AG20443 (cell line): ENCODE measurements around the gene FNIP1.
A peak's percentile ranks its signal among the peaks of the same experiment; 100 is the strongest.
"Not testable (repeated sequence)": the region's sequence is repeated elsewhere in the genome, so short reads cannot be mapped to it uniquely, and the experiment has no call there.

ENCODE experiments used
- DNase-seq: peaks from one replicate; pipeline ENCODE4 v3.0.0; 2012; ENCODE audit warnings: low spot score, mixed read lengths

Gene FNIP1

GRCh38 chr5:131684595-131684994 is 112.2 kb downstream of the FNIP1 start:
- no peak for DNase-seq

GRCh38 chr5:131684051-131684450 is 112.8 kb downstream of the FNIP1 start:
- no peak for DNase-seq

GRCh38 chr5:131682826-131683225 is 114.0 kb downstream of the FNIP1 start:
- no peak for DNase-seq

- DNase-seq: no peak
Measured at GRCh38 chr5:131682175-131682574, 114.6 kb downstream of the FNIP1 start.

- peak; percentile 62 for DNase-seq
Measured at GRCh38 chr5:131679911-131680310, 116.9 kb downstream of the FNIP1 start.

GRCh38 chr5:131678273-131678672 is 118.5 kb downstream of the FNIP1 start:
- not testable (repeated sequence) for DNase-seq

GRCh38 chr5:131677115-131677514 is 119.7 kb downstream of the FNIP1 start:
- no peak for DNase-seq

- DNase-seq: no peak
Measured at GRCh38 chr5:131672776-131673175, 124.0 kb downstream of the FNIP1 start.

- DNase-seq: peak; percentile 65
Measured at GRCh38 chr5:131671994-131672655, 124.7 kb downstream of the FNIP1 start.

- no peak for DNase-seq
Measured at GRCh38 chr5:131671409-131671808, 125.4 kb downstream of the FNIP1 start.

- DNase-seq: no peak
Measured at GRCh38 chr5:131664929-131665328, 131.9 kb downstream of the FNIP1 start.

- no peak for DNase-seq
Measured at GRCh38 chr5:131661933-131662332, 134.9 kb downstream of the FNIP1 start.

GRCh38 chr5:131659841-131660240 is 137.0 kb downstream of the FNIP1 start:
- DNase-seq: no peak

- no peak for DNase-seq
Measured at GRCh38 chr5:131659290-131659689, 137.5 kb downstream of the FNIP1 start.

GRCh38 chr5:131654776-131655175 is 142.0 kb downstream of the FNIP1 start:
- DNase-seq: no peak

- no peak for DNase-seq
Measured at GRCh38 chr5:131654309-131654708, 142.5 kb downstream of the FNIP1 start.

- no peak for DNase-seq
Measured at GRCh38 chr5:131649161-131649560, 147.7 kb downstream of the FNIP1 start.

GRCh38 chr5:131647048-131647769 is 149.6 kb downstream of the FNIP1 start:
- no peak for DNase-seq

GRCh38 chr5:131644822-131645221 is 152.0 kb downstream of the FNIP1 start:
- DNase-seq: no peak

GRCh38 chr5:131644370-131644769 is 152.4 kb downstream of the FNIP1 start:
- DNase-seq: no peak

- no peak for DNase-seq
Measured at GRCh38 chr5:131641494-131641893, 155.3 kb downstream of the FNIP1 start.

GRCh38 chr5:131640043-131640856 is 156.6 kb downstream of the FNIP1 start:
- DNase-seq: peak; percentile 20

- no peak for DNase-seq
Measured at GRCh38 chr5:131639148-131639547, 157.7 kb downstream of the FNIP1 start.
